GM23338 (cell line): ENCODE data around the gene RYR1.

ENCODE experiments used
- EZH2 ChIP-seq: fragments of 200-600 bp; sonication (generic); IDR thresholded peaks from one replicate; pipeline ENCODE4 v1.8.0; 2017; ENCODE audit warnings: antibody characterized with exemption, mild to moderate bottlenecking, low read depth; ENCODE audit not compliant: unreplicated experiment
- JUNB ChIP-seq: IDR thresholded peaks from one replicate; pipeline ENCODE4 v1.6.1; 2016; ENCODE audit warnings: antibody characterized with exemption; ENCODE audit not compliant: unreplicated experiment
- POLR2AphosphoS5 ChIP-seq: IDR thresholded peaks from 2 replicates; pipeline ENCODE4 v1.6.1; 2016; ENCODE audit warnings: antibody characterized with exemption, low read depth
- TF ChIP-seq, protein P1 (sequence below), 2 experiments: fragments of 200-600 bp in 1 of 2; sonication (generic) in 1 of 2; conservative IDR thresholded peaks; 2 replicates each; pipeline versions ENCODE4 v1.5.1 to v1.6.1; 2016 to 2017; ENCODE audit warnings: antibody characterized with exemption in 2 of 2, low read depth in 2 of 2, mild to moderate bottlenecking in 2 of 2, moderate library complexity in 1 of 2
- TF ChIP-seq, protein P2 (sequence below): fragments of 250-450 bp; sonication (Bioruptor Pico); IDR thresholded peaks from 2 replicates; pipeline ENCODE4 v1.5.0; 2020; ENCODE audit warnings: mild to moderate bottlenecking, moderate library complexity

DNA sequence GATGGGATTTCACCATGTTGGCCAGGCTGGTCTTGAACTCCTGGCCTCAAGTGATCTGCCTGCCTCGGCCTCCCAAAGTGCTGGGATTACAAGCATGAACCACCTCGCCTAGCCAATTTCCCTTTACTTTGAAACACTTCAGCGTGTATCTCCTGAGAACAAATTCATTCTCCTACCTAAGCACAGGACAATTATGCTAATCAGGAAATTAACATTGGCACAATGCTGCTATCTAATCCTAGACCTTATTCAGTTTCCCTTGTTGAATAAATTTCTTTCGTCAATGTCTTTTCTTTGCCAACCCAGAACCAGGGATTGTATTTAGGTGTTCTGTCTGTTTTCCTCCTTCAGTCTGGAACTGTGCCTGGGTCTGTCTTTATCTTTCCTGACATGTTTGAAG lies 116.5 kb downstream of the RYR1 start:
- TF ChIP-seq JUNB (no peak), EZH2 (no peak), POLR2AphosphoS5 (no peak)
- TF ChIP-seq, protein P1, sequence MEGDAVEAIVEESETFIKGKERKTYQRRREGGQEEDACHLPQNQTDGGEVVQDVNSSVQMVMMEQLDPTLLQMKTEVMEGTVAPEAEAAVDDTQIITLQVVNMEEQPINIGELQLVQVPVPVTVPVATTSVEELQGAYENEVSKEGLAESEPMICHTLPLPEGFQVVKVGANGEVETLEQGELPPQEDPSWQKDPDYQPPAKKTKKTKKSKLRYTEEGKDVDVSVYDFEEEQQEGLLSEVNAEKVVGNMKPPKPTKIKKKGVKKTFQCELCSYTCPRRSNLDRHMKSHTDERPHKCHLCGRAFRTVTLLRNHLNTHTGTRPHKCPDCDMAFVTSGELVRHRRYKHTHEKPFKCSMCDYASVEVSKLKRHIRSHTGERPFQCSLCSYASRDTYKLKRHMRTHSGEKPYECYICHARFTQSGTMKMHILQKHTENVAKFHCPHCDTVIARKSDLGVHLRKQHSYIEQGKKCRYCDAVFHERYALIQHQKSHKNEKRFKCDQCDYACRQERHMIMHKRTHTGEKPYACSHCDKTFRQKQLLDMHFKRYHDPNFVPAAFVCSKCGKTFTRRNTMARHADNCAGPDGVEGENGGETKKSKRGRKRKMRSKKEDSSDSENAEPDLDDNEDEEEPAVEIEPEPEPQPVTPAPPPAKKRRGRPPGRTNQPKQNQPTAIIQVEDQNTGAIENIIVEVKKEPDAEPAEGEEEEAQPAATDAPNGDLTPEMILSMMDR (conservative IDR thresholded peaks at IDR 0.05; ENCODE audit: low read depth in 2 of 2): no peak
- TF ChIP-seq, protein P2, sequence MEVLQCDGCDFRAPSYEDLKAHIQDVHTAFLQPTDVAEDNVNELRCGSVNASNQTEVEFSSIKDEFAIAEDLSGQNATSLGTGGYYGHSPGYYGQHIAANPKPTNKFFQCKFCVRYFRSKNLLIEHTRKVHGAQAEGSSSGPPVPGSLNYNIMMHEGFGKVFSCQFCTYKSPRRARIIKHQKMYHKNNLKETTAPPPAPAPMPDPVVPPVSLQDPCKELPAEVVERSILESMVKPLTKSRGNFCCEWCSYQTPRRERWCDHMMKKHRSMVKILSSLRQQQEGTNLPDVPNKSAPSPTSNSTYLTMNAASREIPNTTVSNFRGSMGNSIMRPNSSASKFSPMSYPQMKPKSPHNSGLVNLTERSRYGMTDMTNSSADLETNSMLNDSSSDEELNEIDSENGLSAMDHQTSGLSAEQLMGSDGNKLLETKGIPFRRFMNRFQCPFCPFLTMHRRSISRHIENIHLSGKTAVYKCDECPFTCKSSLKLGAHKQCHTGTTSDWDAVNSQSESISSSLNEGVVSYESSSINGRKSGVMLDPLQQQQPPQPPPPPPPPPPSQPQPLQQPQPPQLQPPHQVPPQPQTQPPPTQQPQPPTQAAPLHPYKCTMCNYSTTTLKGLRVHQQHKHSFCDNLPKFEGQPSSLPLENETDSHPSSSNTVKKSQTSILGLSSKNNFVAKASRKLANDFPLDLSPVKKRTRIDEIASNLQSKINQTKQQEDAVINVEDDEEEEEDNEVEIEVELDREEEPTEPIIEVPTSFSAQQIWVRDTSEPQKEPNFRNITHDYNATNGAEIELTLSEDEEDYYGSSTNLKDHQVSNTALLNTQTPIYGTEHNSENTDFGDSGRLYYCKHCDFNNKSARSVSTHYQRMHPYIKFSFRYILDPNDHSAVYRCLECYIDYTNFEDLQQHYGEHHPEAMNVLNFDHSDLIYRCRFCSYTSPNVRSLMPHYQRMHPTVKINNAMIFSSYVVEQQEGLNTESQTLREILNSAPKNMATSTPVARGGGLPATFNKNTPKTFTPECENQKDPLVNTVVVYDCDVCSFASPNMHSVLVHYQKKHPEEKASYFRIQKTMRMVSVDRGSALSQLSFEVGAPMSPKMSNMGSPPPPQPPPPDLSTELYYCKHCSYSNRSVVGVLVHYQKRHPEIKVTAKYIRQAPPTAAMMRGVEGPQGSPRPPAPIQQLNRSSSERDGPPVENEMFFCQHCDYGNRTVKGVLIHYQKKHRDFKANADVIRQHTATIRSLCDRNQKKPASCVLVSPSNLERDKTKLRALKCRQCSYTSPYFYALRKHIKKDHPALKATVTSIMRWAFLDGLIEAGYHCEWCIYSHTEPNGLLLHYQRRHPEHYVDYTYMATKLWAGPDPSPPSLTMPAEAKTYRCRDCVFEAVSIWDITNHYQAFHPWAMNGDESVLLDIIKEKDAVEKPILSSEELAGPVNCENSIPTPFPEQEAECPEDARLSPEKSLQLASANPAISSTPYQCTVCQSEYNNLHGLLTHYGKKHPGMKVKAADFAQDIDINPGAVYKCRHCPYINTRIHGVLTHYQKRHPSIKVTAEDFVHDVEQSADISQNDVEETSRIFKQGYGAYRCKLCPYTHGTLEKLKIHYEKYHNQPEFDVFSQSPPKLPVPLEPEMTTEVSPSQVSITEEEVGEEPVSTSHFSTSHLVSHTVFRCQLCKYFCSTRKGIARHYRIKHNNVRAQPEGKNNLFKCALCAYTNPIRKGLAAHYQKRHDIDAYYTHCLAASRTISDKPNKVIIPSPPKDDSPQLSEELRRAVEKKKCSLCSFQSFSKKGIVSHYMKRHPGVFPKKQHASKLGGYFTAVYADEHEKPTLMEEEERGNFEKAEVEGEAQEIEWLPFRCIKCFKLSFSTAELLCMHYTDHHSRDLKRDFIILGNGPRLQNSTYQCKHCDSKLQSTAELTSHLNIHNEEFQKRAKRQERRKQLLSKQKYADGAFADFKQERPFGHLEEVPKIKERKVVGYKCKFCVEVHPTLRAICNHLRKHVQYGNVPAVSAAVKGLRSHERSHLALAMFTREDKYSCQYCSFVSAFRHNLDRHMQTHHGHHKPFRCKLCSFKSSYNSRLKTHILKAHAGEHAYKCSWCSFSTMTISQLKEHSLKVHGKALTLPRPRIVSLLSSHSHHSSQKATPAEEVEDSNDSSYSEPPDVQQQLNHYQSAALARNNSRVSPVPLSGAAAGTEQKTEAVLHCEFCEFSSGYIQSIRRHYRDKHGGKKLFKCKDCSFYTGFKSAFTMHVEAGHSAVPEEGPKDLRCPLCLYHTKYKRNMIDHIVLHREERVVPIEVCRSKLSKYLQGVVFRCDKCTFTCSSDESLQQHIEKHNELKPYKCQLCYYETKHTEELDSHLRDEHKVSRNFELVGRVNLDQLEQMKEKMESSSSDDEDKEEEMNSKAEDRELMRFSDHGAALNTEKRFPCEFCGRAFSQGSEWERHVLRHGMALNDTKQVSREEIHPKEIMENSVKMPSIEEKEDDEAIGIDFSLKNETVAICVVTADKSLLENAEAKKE (CRISPR knock-in tag): no peak
